HG03280 (cell line): ENCODE measurements around the gene STOM.
"Not testable (repeated sequence)": the region's sequence is repeated elsewhere in the genome, so short reads cannot be mapped to it uniquely, and the experiment has no call there.

Source experiments
- ATAC-seq: cut with Tn5 transposase; IDR thresholded peaks from one replicate; pipeline ENCODE4 v1.9.1; 2021; ENCODE audit warnings: mild to moderate bottlenecking, moderate library complexity; ENCODE audit not compliant: unreplicated experiment

Gene STOM

GRCh38 chr9:121303456-121304451 lies 66.3 kb downstream of the STOM start:
- no peak for ATAC-seq

- ATAC-seq: no peak
Measured at GRCh38 chr9:121302786-121303185, 67.3 kb downstream of the STOM start.

- no peak for ATAC-seq
Measured at GRCh38 chr9:121302341-121302740, 67.7 kb downstream of the STOM start.

- no peak for ATAC-seq
Measured at GRCh38 chr9:121301881-121302286, 68.2 kb downstream of the STOM start.

GRCh38 chr9:121300283-121301119 lies 69.5 kb downstream of the STOM start:
- no peak for ATAC-seq

GRCh38 chr9:121299467-121300282 lies 70.4 kb downstream of the STOM start:
- no peak for ATAC-seq

- no peak for ATAC-seq
Measured at GRCh38 chr9:121298689-121299466, 71.2 kb downstream of the STOM start.

- no peak for ATAC-seq
Measured at GRCh38 chr9:121298016-121298538, 72.0 kb downstream of the STOM start.

GRCh38 chr9:121297389-121297788 lies 72.7 kb downstream of the STOM start:
- ATAC-seq: no peak

- no peak for ATAC-seq
Measured at GRCh38 chr9:121296213-121297127, 73.6 kb downstream of the STOM start.

- ATAC-seq: no peak
Measured at GRCh38 chr9:121295662-121296191, 74.3 kb downstream of the STOM start.

GRCh38 chr9:121294866-121295661 lies 75.0 kb downstream of the STOM start:
- ATAC-seq: no peak

- no peak for ATAC-seq
Measured at GRCh38 chr9:121294151-121294743, 75.8 kb downstream of the STOM start.

- no peak for ATAC-seq
Measured at GRCh38 chr9:121292801-121293241, 77.2 kb downstream of the STOM start.

GRCh38 chr9:121292051-121292450 lies 78.0 kb downstream of the STOM start:
- ATAC-seq: no peak

- ATAC-seq: not testable (repeated sequence)
Measured at GRCh38 chr9:121291536-121291935, 78.5 kb downstream of the STOM start.

- ATAC-seq: no peak
Measured at GRCh38 chr9:121289772-121290370, 80.2 kb downstream of the STOM start.
